ENCODE data around the gene MRPL55.

DNA sequence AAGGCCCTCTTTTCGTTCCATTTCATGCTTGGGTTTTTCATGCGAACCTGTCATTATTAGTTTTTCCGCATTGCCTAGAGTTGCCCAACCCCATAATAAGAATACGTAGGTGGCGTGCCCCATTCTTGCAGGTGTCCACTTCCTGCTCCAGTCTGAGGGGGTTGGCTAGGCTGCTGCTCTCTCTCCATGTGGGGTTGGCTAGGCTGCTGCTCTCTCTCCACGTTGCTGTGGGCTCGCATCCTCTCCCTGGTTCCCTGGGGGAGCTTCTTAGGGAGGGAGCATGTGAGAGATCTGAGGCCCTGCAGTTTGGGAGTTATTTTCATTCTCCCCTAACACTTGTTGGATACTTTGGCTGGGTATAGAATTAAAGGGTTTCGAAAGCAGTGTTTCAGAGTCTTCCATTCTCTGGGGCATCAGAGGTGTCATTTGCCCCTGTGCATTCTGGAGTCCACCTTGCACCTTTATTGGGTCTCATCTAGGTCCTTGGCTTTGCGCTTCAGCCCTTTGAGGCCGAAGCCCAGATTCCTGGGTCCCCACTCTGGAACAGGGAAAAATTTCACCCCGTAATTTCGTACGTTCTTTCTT, 14.6 kb downstream of the MRPL55 start:
- TF ChIP-seq, protein P1, sequence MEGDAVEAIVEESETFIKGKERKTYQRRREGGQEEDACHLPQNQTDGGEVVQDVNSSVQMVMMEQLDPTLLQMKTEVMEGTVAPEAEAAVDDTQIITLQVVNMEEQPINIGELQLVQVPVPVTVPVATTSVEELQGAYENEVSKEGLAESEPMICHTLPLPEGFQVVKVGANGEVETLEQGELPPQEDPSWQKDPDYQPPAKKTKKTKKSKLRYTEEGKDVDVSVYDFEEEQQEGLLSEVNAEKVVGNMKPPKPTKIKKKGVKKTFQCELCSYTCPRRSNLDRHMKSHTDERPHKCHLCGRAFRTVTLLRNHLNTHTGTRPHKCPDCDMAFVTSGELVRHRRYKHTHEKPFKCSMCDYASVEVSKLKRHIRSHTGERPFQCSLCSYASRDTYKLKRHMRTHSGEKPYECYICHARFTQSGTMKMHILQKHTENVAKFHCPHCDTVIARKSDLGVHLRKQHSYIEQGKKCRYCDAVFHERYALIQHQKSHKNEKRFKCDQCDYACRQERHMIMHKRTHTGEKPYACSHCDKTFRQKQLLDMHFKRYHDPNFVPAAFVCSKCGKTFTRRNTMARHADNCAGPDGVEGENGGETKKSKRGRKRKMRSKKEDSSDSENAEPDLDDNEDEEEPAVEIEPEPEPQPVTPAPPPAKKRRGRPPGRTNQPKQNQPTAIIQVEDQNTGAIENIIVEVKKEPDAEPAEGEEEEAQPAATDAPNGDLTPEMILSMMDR (IDR thresholded peaks at IDR 0.05; ENCODE audit: low read length): no peak
- TF ChIP-seq EZH2 (IDR thresholded peaks at IDR 0.05; ENCODE audit: borderline replicate concordance, low read length): no peak

All from OCI-LY1 (cell line).